Gastroesophageal sphincter (tissue), 3 donors: ENCODE measurements around the gene MYF6.

Experiments used
- CTCF ChIP-seq, 4 experiments: fragments of 200-600 bp in 2 of 4; fragments of 450-650 bp in 2 of 4; sonication (generic) in 1 of 4; IDR thresholded peaks; one replicate each; pipeline ENCODE4 v1.5.1; 2017 to 2019; ENCODE audit warnings: antibody characterized with exemption in 4 of 4, mild to moderate bottlenecking in 2 of 4, moderate library complexity in 2 of 4
- POLR2A ChIP-seq, 2 donors: fragments of 450-650 bp; IDR thresholded peaks; one replicate each; pipeline ENCODE4 v1.6.1; 2017; ENCODE audit warnings: antibody characterized with exemption in 2 of 2, mild to moderate bottlenecking in 2 of 2, moderate library complexity in 1 of 2

- TF ChIP-seq POLR2A (IDR thresholded peaks at IDR 0.05) (no peak), CTCF (IDR thresholded peaks at IDR 0.05) (no peak)
These were observed 9.4 kb downstream of the MYF6 start, which contains the start of gene MYF5 for GRCh38 chr12:80716696-80717469.
